BLaER1 (cell line): ENCODE results near the gene PPP1R7.

Experiments used
- H3K27ac ChIP-seq: shearing (Covaris generic); formaldehyde crosslinking; 2 replicates; pipeline ENCODE4 v1.8.1; 2022
- H3K27me3 ChIP-seq: shearing (Covaris generic); formaldehyde crosslinking; 2 replicates; pipeline ENCODE4 v1.8.1; 2022
- H3K36me3 ChIP-seq: shearing (Covaris generic); formaldehyde crosslinking; 2 replicates; pipeline ENCODE4 v1.8.1; 2022
- H3K4me1 ChIP-seq: shearing (Covaris generic); formaldehyde crosslinking; 2 replicates; pipeline ENCODE4 v1.8.1; 2022
- H3K4me2 ChIP-seq: shearing (Covaris generic); formaldehyde crosslinking; 2 replicates; pipeline ENCODE4 v1.8.1; 2022
- H3K4me3 ChIP-seq: shearing (Covaris generic); formaldehyde crosslinking; 2 replicates; pipeline ENCODE4 v1.8.1; 2022
- H3K9ac ChIP-seq: shearing (Covaris generic); formaldehyde crosslinking; 2 replicates; pipeline ENCODE4 v1.8.1; 2022
- H3K9me3 ChIP-seq: shearing (Covaris generic); formaldehyde crosslinking; 2 replicates; pipeline ENCODE4 v1.8.1; 2022
- H4K20me1 ChIP-seq: shearing (Covaris generic); formaldehyde crosslinking; 2 replicates; pipeline ENCODE4 v1.8.1; 2022
- Cebpa-rat ChIP-seq: shearing (Covaris generic); IDR thresholded peaks from 2 replicates; pipeline ENCODE4 v1.8.1; 2022

The PPP1R7 gene

GRCh38 chr2:241149675-241149924, 667 bp upstream of the PPP1R7 start:
- H3K27ac ChIP-seq = no peak overlapping the region

DNA sequence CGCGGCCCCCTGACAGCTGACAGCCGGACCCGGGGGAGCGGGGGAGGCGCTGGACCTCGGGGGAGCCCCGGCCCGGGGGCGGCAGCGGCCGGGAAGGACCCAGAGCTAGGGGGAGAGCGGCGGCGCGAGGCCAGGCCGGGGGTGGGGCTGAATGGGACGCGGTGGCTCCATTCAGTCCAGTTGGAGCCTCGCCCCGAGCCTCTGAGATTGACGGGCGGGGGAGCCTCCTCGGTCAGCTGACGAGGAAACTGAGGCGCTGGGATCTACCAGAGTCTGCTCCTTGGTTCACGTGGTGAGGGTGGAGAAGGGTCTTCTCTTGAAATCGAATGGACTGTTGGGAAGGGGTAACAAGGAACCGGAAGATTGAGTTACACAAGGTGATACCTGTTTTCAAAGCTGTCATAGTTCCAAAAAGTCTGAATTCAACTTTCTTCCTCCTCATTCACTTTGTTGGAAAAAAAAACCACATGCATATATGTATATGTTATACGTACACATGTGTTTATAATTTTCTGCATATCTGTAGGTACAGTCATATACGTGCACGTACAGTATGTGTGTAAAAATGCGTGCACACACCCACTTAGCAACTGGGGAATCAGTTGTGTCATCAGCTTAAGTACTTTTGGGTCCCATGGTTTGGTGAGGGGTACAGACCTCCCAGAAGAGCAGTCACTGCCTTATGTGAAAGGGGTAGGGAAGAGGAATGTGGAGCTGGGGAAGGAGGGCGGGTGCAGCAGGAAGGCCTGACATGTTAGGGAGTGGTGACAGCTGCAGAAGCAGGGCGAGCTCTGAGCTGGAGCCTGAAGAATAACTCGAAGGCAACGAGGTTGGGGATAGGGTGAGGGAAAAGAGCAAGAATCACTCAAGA, 628 bp downstream of the PPP1R7 start:
- H3K4me2 ChIP-seq = peak overlapping the region; percentile 98
- no peaks in the 10 kb centered on the region for H3K9me3 ChIP-seq
- H3K27ac ChIP-seq = peak overlapping the region; percentile 82
- H3K36me3 ChIP-seq = peaks cover 18% of the 10 kb centered on the region
- H3K9ac ChIP-seq = peak overlapping the region; percentile 84
- H3K27me3 ChIP-seq = no peaks in the 10 kb centered on the region
- TF ChIP-seq Cebpa-rat = no peak
- peaks cover 49% of the 10 kb centered on the region for H3K4me1 ChIP-seq
- peak overlapping the region; percentile 93 for H3K4me3 ChIP-seq
- peaks cover 44% of the 10 kb centered on the region for H4K20me1 ChIP-seq

More at GRCh38 chr2:241149675-241149924, 667 bp upstream of the PPP1R7 start:
- Histone ChIP-seq H3K4me3 (peak overlapping the region; percentile 93), H4K20me1 (peaks cover 44% of the 10 kb centered on the region), H3K9me3 (no peaks in the 10 kb centered on the region), H3K4me1 (peaks cover 49% of the 10 kb centered on the region), H3K9ac (peak overlapping the region; percentile 84), H3K4me2 (peak overlapping the region; percentile 98), H3K36me3 (peaks cover 19% of the 10 kb centered on the region), H3K27me3 (no peaks in the 10 kb centered on the region)
- TF ChIP-seq Cebpa-rat = no peak

- Histone ChIP-seq H4K20me1 (peaks cover 36% of the 10 kb centered on the region), H3K27ac (no peak overlapping the region), H3K36me3 (peaks cover 18% of the 10 kb centered on the region), H3K9me3 (no peaks in the 10 kb centered on the region), H3K4me3 (no peak overlapping the region), H3K4me1 (peaks cover 44% of the 10 kb centered on the region), H3K4me2 (peak overlapping the region; percentile 98; the same call in 1 of the 2 replicates), H3K9ac (no peak overlapping the region), H3K27me3 (no peaks in the 10 kb centered on the region)
- no peak for TF ChIP-seq Cebpa-rat
These were observed 1.8 kb downstream of the PPP1R7 start for GRCh38 chr2:241151934-241152660.

GRCh38 chr2:241153616-241154015, 3.3 kb downstream of the PPP1R7 start:
- no peak for TF ChIP-seq Cebpa-rat
- Histone ChIP-seq H3K36me3 (peaks cover 30% of the 10 kb centered on the region), H4K20me1 (peaks cover 22% of the 10 kb centered on the region; the same call in 1 of the 2 replicates), H3K4me1 (peaks cover 30% of the 10 kb centered on the region), H3K4me2 (no peak overlapping the region; the same call in 1 of the 2 replicates), H3K9me3 (no peaks in the 10 kb centered on the region), H3K27ac (no peak overlapping the region), H3K27me3 (no peaks in the 10 kb centered on the region), H3K4me3 (no peak overlapping the region), H3K9ac (no peak overlapping the region)

DNA sequence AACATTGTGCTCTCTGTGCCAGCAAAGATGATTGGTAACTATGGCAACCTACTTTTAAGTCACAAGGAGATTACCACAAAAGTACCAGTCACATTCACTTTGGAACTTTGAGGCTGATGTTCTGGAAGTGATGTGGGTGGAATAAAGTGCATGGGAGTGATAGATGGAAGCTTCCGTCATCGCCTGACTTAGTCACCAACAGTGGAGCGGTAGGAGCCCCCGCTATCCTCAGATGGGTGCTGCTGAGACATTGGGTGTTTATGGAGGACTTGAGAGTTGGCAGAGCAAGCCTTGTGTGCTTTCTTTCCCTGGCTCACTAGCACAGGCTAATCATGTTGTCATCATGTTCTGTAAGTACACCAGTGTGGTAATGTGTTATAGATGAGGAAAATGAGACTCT, 4.6 kb downstream of the PPP1R7 start:
- no peak overlapping the region for H3K9ac ChIP-seq
- H3K4me3 ChIP-seq = no peak overlapping the region
- H4K20me1 ChIP-seq = peaks cover 22% of the 10 kb centered on the region; the same call in 1 of the 2 replicates
- no peak overlapping the region for H3K27ac ChIP-seq
- TF ChIP-seq Cebpa-rat = no peak
- H3K27me3 ChIP-seq = no peaks in the 10 kb centered on the region
- no peaks in the 10 kb centered on the region for H3K9me3 ChIP-seq
- peaks cover 43% of the 10 kb centered on the region for H3K36me3 ChIP-seq
- H3K4me1 ChIP-seq = peaks cover 29% of the 10 kb centered on the region
- no peak overlapping the region for H3K4me2 ChIP-seq

- Histone ChIP-seq H3K36me3 (peaks cover 52% of the 10 kb centered on the region), H3K4me1 (peaks cover 26% of the 10 kb centered on the region), H3K9ac (no peak overlapping the region), H3K4me2 (no peak overlapping the region), H3K4me3 (no peak overlapping the region), H4K20me1 (peaks cover 22% of the 10 kb centered on the region; the same call in 1 of the 2 replicates), H3K9me3 (no peaks in the 10 kb centered on the region), H3K27me3 (no peaks in the 10 kb centered on the region), H3K27ac (no peak overlapping the region)
- TF ChIP-seq Cebpa-rat = no peak
These were observed 5.7 kb downstream of the PPP1R7 start for GRCh38 chr2:241155936-241156335.

DNA sequence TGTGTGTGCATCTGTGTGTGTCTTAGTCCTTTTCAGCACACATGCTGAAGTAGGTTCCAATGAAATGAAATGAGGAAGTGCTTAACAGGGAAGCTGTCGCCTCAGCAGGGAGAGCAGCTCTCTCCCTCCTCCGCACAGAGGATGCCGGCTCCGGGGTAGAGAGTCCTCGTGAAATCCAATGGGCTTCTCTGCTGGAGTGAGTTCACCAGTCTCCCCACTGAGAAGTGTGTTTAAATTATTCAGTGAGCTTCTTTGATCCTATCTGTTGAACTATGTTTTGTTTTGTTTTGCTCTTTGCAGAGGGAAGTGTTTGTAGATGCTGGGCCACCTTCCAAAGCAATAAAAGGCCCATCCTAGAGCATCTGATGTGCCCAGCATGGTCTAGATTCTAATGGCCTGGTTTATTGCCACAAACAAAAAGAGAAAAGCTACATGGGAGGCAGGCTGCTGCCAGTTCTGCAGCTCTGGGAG, 6.7 kb downstream of the PPP1R7 start:
- Histone ChIP-seq H3K9ac (no peak overlapping the region), H3K4me1 (peaks cover 23% of the 10 kb centered on the region), H3K9me3 (no peaks in the 10 kb centered on the region), H3K27me3 (no peaks in the 10 kb centered on the region), H3K36me3 (peaks cover 60% of the 10 kb centered on the region), H4K20me1 (peaks cover 18% of the 10 kb centered on the region; the same call in 1 of the 2 replicates), H3K4me3 (no peak overlapping the region), H3K27ac (no peak overlapping the region), H3K4me2 (no peak overlapping the region)
- no peak for TF ChIP-seq Cebpa-rat

DNA sequence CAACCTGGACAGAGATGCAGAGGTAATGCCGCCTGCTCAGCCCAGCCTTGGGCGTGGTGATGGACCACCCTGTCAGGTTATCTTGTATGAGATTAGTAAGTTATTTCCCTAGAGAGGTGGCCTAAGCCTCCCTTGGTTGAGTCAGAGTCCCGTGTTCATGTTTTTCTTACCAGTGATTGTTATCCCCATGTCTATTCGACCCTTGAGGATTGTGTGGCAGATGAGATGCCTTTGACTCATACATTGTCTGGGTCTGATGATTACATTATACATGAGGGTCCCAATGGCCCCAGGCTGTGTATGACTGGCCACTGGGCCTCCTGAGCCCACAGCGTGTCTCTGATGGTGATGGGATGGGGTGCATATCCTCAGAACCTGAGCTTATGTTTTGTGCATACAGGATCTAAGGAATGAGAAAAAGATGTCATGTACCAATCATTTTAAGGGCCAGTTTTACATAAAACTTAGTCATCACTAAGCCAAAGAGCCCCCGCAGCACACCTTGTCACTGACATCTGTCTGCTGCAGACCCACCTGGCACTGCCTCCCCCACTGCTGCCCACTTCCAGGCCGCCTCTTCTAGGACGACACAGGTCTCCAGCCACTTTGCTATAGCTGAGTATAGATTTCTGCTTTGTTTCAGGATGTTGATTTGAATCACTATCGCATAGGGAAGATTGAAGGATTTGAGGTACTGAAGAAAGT, 7.7 kb downstream of the PPP1R7 start:
- H4K20me1 ChIP-seq = 0 out of 2 replicates have a peak, but pooled peaks cover 11% of the 10 kb centered on the region
- H3K9me3 ChIP-seq = no peaks in the 10 kb centered on the region
- peaks cover 70% of the 10 kb centered on the region for H3K36me3 ChIP-seq
- no peaks in the 10 kb centered on the region for H3K27me3 ChIP-seq
- no peak overlapping the region for H3K4me3 ChIP-seq
- no peak overlapping the region for H3K4me2 ChIP-seq
- H3K27ac ChIP-seq = no peak overlapping the region
- TF ChIP-seq Cebpa-rat = no peak
- H3K9ac ChIP-seq = no peak overlapping the region
- H3K4me1 ChIP-seq = peaks cover 20% of the 10 kb centered on the region

DNA sequence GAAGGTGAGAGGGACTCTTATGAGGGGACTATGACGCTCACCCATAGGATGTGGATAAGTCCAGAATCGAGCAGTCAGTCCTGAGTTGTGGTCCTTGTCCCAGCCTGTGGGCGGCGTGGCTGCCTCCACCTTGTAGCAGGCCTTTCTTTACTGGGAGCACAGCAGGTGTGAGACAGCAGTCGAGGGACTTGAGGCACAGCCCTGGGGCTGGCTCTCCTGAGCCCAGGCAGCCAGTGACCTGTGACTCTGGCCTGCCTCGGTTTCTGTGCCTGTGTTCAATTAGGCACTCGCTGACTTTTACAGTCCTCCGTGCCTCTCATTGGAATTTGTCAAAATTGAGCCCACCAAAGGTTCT, 8.3 kb downstream of the PPP1R7 start:
- no peak for TF ChIP-seq Cebpa-rat
- H3K36me3 ChIP-seq = peaks cover 72% of the 10 kb centered on the region
- H4K20me1 ChIP-seq = 0 out of 2 replicates have a peak, but pooled peaks cover 8% of the 10 kb centered on the region
- no peak overlapping the region for H3K4me3 ChIP-seq
- H3K4me1 ChIP-seq = peaks cover 15% of the 10 kb centered on the region
- H3K9me3 ChIP-seq = no peaks in the 10 kb centered on the region
- no peaks in the 10 kb centered on the region for H3K27me3 ChIP-seq
- no peak overlapping the region for H3K4me2 ChIP-seq
- H3K9ac ChIP-seq = no peak overlapping the region
- no peak overlapping the region for H3K27ac ChIP-seq
